ENCODE measurements around the gene GRAMD1A. TPM values are rescaled to one million over a fixed set of nuclear protein-coding genes. Genes with fewer than 3 reads are reported as not detected.

Gene GRAMD1A
- total and polyA plus RNA-seq, 9 of the 15 experiments (the other 6 are each of a cell fraction or from before 2014, with no cell fraction given): 1.4 to 63.8 (median 38.5) TPM

- TF ChIP-seq ZNF512 (tag; IDR thresholded peaks at IDR 0.05) (no peak), STAG1 (CRISPR knock-in tag; IDR thresholded peaks at IDR 0.05; ENCODE audit: borderline replicate concordance) (no peak), ZNF24 (IDR thresholded peaks at IDR 0.05) (no peak), NRF1 (conservative IDR thresholded peaks at IDR 0.05 in 1 of 2, IDR thresholded peaks at IDR 0.05 in 1 of 2) (0 out of 4 replicates have a peak, but pooled peaks of 1 of the 2 experiments have one; percentile 17), JUNB (CRISPR knock-in tag; conservative IDR thresholded peaks at IDR 0.05) (no peak), EP400 (IDR thresholded peaks at IDR 0.05) (peak; percentile 72), SAFB (IDR thresholded peaks at IDR 0.05; ENCODE audit: borderline replicate concordance, low read depth, low read length) (no peak), LEF1 (IDR thresholded peaks at IDR 0.05) (no peak), ZBTB2 (IDR thresholded peaks at IDR 0.05) (no peak), ZFPM2 (CRISPR knock-in tag; IDR thresholded peaks at IDR 0.05) (no peak), NCOA1 (IDR thresholded peaks at IDR 0.05; ENCODE audit: low read depth) (no peak), SMC3 (conservative IDR thresholded peaks at IDR 0.05; ENCODE audit: insufficient read depth, low read depth, low read length) (no peak), MNT (conservative IDR thresholded peaks at IDR 0.05) (peak; percentile 56 to 63), KAT8 (IDR thresholded peaks at IDR 0.05; ENCODE audit: low read depth) (no peak), PHF8 (IDR thresholded peaks at IDR 0.05; ENCODE audit: borderline replicate concordance, low read length) (no peak), CBX3 (IDR thresholded peaks at IDR 0.05; ENCODE audit: borderline replicate concordance in 1 of 2, low read length in 2 of 2) (no peak)
- TF ChIP-seq, protein P1, sequence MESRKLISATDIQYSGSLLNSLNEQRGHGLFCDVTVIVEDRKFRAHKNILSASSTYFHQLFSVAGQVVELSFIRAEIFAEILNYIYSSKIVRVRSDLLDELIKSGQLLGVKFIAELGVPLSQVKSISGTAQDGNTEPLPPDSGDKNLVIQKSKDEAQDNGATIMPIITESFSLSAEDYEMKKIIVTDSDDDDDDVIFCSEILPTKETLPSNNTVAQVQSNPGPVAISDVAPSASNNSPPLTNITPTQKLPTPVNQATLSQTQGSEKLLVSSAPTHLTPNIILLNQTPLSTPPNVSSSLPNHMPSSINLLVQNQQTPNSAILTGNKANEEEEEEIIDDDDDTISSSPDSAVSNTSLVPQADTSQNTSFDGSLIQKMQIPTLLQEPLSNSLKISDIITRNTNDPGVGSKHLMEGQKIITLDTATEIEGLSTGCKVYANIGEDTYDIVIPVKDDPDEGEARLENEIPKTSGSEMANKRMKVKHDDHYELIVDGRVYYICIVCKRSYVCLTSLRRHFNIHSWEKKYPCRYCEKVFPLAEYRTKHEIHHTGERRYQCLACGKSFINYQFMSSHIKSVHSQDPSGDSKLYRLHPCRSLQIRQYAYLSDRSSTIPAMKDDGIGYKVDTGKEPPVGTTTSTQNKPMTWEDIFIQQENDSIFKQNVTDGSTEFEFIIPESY (CRISPR knock-in tag; IDR thresholded peaks at IDR 0.05): no peak
- TF ChIP-seq, protein P2, sequence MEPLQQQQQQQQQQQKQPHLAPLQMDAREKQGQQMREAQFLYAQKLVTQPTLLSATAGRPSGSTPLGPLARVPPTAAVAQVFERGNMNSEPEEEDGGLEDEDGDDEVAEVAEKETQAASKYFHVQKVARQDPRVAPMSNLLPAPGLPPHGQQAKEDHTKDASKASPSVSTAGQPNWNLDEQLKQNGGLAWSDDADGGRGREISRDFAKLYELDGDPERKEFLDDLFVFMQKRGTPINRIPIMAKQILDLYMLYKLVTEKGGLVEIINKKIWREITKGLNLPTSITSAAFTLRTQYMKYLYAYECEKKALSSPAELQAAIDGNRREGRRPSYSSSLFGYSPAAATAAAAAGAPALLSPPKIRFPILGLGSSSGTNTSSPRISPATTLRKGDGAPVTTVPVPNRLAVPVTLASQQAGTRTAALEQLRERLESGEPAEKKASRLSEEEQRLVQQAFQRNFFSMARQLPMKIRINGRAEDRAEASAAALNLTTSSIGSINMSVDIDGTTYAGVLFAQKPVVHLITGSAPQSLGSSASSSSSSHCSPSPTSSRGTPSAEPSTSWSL (CRISPR knock-in tag; IDR thresholded peaks at IDR 0.05; ENCODE audit: borderline replicate concordance): no peak
These were observed 751 bp downstream of the GRAMD1A start (continued) for GRCh38 chr19:35000647-35001501.
